Vagina (tissue), 2 donors: ENCODE data around the gene SUPV3L1.

Experiments
- CTCF ChIP-seq, 3 experiments: fragments of 450-650 bp in 2 of 3; fragments of 200-600 bp in 1 of 3; sonication (generic) in 1 of 3; IDR thresholded peaks; one replicate each; pipeline ENCODE4 v1.5.1; 2017 to 2019; ENCODE audit warnings: antibody characterized with exemption in 3 of 3, mild to moderate bottlenecking in 2 of 3, moderate library complexity in 2 of 3
- POLR2A ChIP-seq, 2 donors: fragments of 450-650 bp; IDR thresholded peaks; one replicate each; pipeline ENCODE4 v1.6.1; 2017; ENCODE audit warnings: antibody characterized with exemption in 2 of 2, mild to moderate bottlenecking in 2 of 2, moderate library complexity in 2 of 2

GRCh38 chr10:69240455-69240854, 60.4 kb downstream of the SUPV3L1 start:
- TF ChIP-seq CTCF (IDR thresholded peaks at IDR 0.05) (no peak), POLR2A (IDR thresholded peaks at IDR 0.05) (no peak)
